GM12873 (cell line): ENCODE results near the gene ZCCHC14.

Source experiments
- TF ChIP-seq, protein P1 (sequence below): IDR thresholded peaks from 2 replicates; pipeline ENCODE4 v1.5.1; 2012; ENCODE audit warnings: low read depth, mild to moderate bottlenecking, moderate library complexity, low read length, control low read depth; ENCODE audit not compliant: insufficient read depth; ENCODE audit errors: missing control alignments

ZCCHC14 gene

DNA sequence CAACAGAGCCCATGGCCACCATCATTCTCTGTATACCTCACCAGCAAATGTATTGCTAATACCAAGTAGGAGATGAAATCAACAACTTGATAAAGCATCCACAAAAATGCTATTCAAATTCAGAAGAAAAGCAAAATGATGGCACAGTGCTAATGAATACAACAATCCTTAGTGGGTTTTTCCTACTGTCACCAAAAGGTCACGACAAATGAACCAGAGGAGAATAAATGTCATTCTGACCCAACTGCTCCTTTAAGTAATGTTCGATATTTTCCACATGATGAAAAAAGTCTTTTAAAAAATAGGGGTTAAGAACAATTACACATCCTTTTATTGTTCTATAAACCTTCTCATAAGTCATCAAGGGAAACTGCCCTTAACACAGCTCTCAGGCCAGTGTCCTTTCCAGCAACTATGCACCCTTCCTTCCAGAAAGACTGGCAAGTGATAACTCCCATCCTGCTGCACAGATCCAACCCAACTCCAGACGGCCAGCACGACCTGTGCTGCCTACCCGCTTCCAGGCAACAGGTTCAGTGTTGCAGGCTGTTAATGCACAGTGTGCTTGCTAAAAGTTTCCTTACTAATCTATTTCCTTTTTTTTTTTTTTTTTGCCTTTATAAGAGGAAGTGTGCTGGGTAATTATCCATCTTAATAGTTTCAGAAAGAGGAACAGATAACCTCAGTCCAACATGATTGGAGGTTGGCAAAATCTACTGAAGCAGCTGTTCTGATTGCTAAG, 124.6 kb downstream of the ZCCHC14 start:
- TF ChIP-seq, protein P1, sequence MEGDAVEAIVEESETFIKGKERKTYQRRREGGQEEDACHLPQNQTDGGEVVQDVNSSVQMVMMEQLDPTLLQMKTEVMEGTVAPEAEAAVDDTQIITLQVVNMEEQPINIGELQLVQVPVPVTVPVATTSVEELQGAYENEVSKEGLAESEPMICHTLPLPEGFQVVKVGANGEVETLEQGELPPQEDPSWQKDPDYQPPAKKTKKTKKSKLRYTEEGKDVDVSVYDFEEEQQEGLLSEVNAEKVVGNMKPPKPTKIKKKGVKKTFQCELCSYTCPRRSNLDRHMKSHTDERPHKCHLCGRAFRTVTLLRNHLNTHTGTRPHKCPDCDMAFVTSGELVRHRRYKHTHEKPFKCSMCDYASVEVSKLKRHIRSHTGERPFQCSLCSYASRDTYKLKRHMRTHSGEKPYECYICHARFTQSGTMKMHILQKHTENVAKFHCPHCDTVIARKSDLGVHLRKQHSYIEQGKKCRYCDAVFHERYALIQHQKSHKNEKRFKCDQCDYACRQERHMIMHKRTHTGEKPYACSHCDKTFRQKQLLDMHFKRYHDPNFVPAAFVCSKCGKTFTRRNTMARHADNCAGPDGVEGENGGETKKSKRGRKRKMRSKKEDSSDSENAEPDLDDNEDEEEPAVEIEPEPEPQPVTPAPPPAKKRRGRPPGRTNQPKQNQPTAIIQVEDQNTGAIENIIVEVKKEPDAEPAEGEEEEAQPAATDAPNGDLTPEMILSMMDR: no peak

GRCh38 chr16:87367529-87367928, 125.3 kb downstream of the ZCCHC14 start:
- TF ChIP-seq, protein P1: no peak

- TF ChIP-seq, protein P1: no peak
Observed at GRCh38 chr16:87366930-87367329, 125.9 kb downstream of the ZCCHC14 start.

DNA sequence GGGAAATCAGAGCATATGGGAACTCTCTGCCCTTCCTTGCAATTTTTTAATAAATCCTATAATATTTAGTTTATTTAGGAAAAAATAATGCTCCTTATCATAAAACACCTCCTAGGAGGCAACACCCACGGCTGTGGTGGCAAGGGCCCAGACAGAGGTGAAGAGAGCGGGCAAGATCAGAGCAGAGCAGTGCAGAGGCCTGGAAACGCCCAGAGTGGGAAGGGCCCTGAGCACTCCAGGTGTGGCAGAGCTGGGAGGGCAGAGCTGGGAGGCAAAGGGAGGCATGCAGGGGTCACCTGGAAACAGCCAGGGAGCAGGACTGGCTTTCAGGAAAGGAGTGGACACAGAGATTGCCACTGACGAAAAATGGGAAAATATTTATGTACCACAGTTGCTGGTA, 126.5 kb downstream of the ZCCHC14 start:
- TF ChIP-seq, protein P1: no peak

- TF ChIP-seq, protein P1: no peak
Observed at GRCh38 chr16:87365021-87365713, 127.7 kb downstream of the ZCCHC14 start.

- TF ChIP-seq, protein P1: no peak
Observed at GRCh38 chr16:87363771-87364455, 128.9 kb downstream of the ZCCHC14 start.
